ENCODE data around the gene BFSP1.

GRCh38 chr20:17466641-17467040 is 64.5 kb downstream of the BFSP1 start:
- TF ChIP-seq CTCF (IDR thresholded peaks at IDR 0.05) (no peak), POLR2A (IDR thresholded peaks at IDR 0.05) (no peak)
